ENCODE data around the gene RNASEH1.
"Not testable (repeated sequence)": the region's sequence is repeated elsewhere in the genome, so short reads cannot be mapped to it uniquely, and the experiment has no call there.

Gene RNASEH1

GRCh38 chr2:3526871-3527270, 31.3 kb downstream of the RNASEH1 start:
- Mint-ChIP-seq H3K9me3 (no peaks in the 10 kb centered on the region), H3K4me3 (no peak overlapping the region), H3K27ac (no peak overlapping the region), H3K36me3 (ENCODE audit: low read depth) (no peaks in the 10 kb centered on the region), H3K27me3 (no peaks in the 10 kb centered on the region), H3K4me1 (peaks cover under 1% of the 10 kb centered on the region)
- ATAC-seq (no peak), DNase-seq (no peak)

- Mint-ChIP-seq H3K27me3 (peaks cover 3% of the 10 kb centered on the region), H3K27ac (no peak overlapping the region), H3K4me1 (peaks cover 26% of the 10 kb centered on the region), H3K36me3 (ENCODE audit: low read depth) (peaks cover 5% of the 10 kb centered on the region), H3K9me3 (no peaks in the 10 kb centered on the region), H3K4me3 (no peak overlapping the region)
- ATAC-seq, result no peak
- no peak for DNase-seq
These were observed 34.5 kb downstream of the RNASEH1 start for GRCh38 chr2:3523551-3524041.

- ATAC-seq, result no peak
- no peak for DNase-seq
These were observed 35.1 kb downstream of the RNASEH1 start for GRCh38 chr2:3522961-3523421.

GRCh38 chr2:3520591-3520990, 37.5 kb downstream of the RNASEH1 start:
- Mint-ChIP-seq H3K36me3 (ENCODE audit: low read depth) (peaks cover 10% of the 10 kb centered on the region), H3K4me3 (peak overlapping the region; percentile 82), H3K27ac (peak overlapping the region; percentile 74), H3K9me3 (no peaks in the 10 kb centered on the region), H3K4me1 (peaks cover 32% of the 10 kb centered on the region), H3K27me3 (peaks cover 3% of the 10 kb centered on the region)
- ATAC-seq, result no peak
- DNase-seq, result no peak

More at GRCh38 chr2:3522961-3523421, 35.1 kb downstream of the RNASEH1 start:
- Mint-ChIP-seq H3K27me3 (peaks cover 3% of the 10 kb centered on the region), H3K4me3 (no peak overlapping the region), H3K4me1 (peaks cover 30% of the 10 kb centered on the region), H3K27ac (no peak overlapping the region), H3K9me3 (no peaks in the 10 kb centered on the region), H3K36me3 (ENCODE audit: low read depth) (peaks cover 5% of the 10 kb centered on the region)

GRCh38 chr2:3519255-3520205, 38.6 kb downstream of the RNASEH1 start, which contains the start of gene ADI1:
TSS of gene ADI1 (minus strand) at chr2:3519531. CDS start at chr2:3519487, 44 bp downstream.
- H3K36me3 Mint-ChIP-seq (ENCODE audit: low read depth), result peaks cover 15% of the 10 kb centered on the region
- peaks cover 32% of the 10 kb centered on the region for H3K4me1 Mint-ChIP-seq
- peaks cover 3% of the 10 kb centered on the region for H3K27me3 Mint-ChIP-seq
- ATAC-seq, result peak; percentile 80
- peak within 1 kb of the TSS; percentile 89 for H3K27ac Mint-ChIP-seq
- H3K4me3 Mint-ChIP-seq, result peak within 1 kb of the TSS; percentile 82
- peak; percentile 82 for DNase-seq
- no peaks in the 10 kb centered on the region for H3K9me3 Mint-ChIP-seq

GRCh38 chr2:3518496-3519254, 39.5 kb downstream of the RNASEH1 start:
- Mint-ChIP-seq H3K27me3 (peaks cover 3% of the 10 kb centered on the region), H3K9me3 (no peaks in the 10 kb centered on the region), H3K36me3 (ENCODE audit: low read depth) (peaks cover 18% of the 10 kb centered on the region), H3K27ac (peak overlapping the region; percentile 89), H3K4me3 (peak overlapping the region; percentile 82), H3K4me1 (peaks cover 32% of the 10 kb centered on the region)
- ATAC-seq (peak; percentile 81), DNase-seq (peak; percentile 99)

- peaks cover 32% of the 10 kb centered on the region for H3K4me1 Mint-ChIP-seq
- peak overlapping the region; percentile 82 for H3K4me3 Mint-ChIP-seq
- no peaks in the 10 kb centered on the region for H3K9me3 Mint-ChIP-seq
- H3K27me3 Mint-ChIP-seq, result peaks cover 3% of the 10 kb centered on the region
- peaks cover 21% of the 10 kb centered on the region for H3K36me3 Mint-ChIP-seq (ENCODE audit: low read depth)
- no peak for DNase-seq
- ATAC-seq, result no peak
- H3K27ac Mint-ChIP-seq, result peak overlapping the region; percentile 89
These were observed 40.1 kb downstream of the RNASEH1 start for GRCh38 chr2:3517948-3518495.

- DNase-seq, result no peak
- Mint-ChIP-seq H3K27me3 (peaks cover 3% of the 10 kb centered on the region), H3K27ac (no peak overlapping the region), H3K4me3 (no peak overlapping the region), H3K36me3 (ENCODE audit: low read depth) (peaks cover 29% of the 10 kb centered on the region), H3K9me3 (no peaks in the 10 kb centered on the region), H3K4me1 (peaks cover 31% of the 10 kb centered on the region)
- ATAC-seq, result no peak
These were observed 41.3 kb downstream of the RNASEH1 start for GRCh38 chr2:3516831-3517230.

- Mint-ChIP-seq H3K4me1 (peaks cover 18% of the 10 kb centered on the region), H3K36me3 (ENCODE audit: low read depth) (peaks cover 39% of the 10 kb centered on the region)
- not testable (repeated sequence) for H3K27me3 Mint-ChIP-seq, H3K27ac Mint-ChIP-seq, H3K9me3 Mint-ChIP-seq, ATAC-seq, H3K4me3 Mint-ChIP-seq, DNase-seq
These were observed 42.7 kb downstream of the RNASEH1 start for GRCh38 chr2:3515438-3515837.

- DNase-seq (no peak), ATAC-seq (no peak)
- Mint-ChIP-seq H3K36me3 (ENCODE audit: low read depth) (peaks cover 46% of the 10 kb centered on the region), H3K4me3 (no peak overlapping the region), H3K4me1 (peaks cover 5% of the 10 kb centered on the region), H3K27ac (no peak overlapping the region), H3K27me3 (no peaks in the 10 kb centered on the region), H3K9me3 (peaks cover 3% of the 10 kb centered on the region)
These were observed 44.9 kb downstream of the RNASEH1 start for GRCh38 chr2:3513026-3513810.

- H3K4me3 Mint-ChIP-seq, result no peak overlapping the region
- no peaks in the 10 kb centered on the region for H3K27me3 Mint-ChIP-seq
- peaks cover 55% of the 10 kb centered on the region for H3K36me3 Mint-ChIP-seq (ENCODE audit: low read depth)
- no peaks in the 10 kb centered on the region for H3K4me1 Mint-ChIP-seq
- DNase-seq, result no peak
- H3K27ac Mint-ChIP-seq, result no peak overlapping the region
- H3K9me3 Mint-ChIP-seq, result peaks cover 3% of the 10 kb centered on the region
- ATAC-seq, result peak; percentile 24
These were observed 46.0 kb downstream of the RNASEH1 start for GRCh38 chr2:3512086-3512485.

- Mint-ChIP-seq H3K4me1 (peaks cover 2% of the 10 kb centered on the region), H3K4me3 (no peak overlapping the region), H3K27ac (no peak overlapping the region), H3K27me3 (no peaks in the 10 kb centered on the region), H3K9me3 (peaks cover 3% of the 10 kb centered on the region), H3K36me3 (ENCODE audit: low read depth) (peaks cover 44% of the 10 kb centered on the region)
- DNase-seq, result no peak
- no peak for ATAC-seq
These were observed 52.4 kb downstream of the RNASEH1 start for GRCh38 chr2:3505771-3506170.

- Mint-ChIP-seq H3K4me1 (peaks cover 2% of the 10 kb centered on the region), H3K9me3 (peaks cover 3% of the 10 kb centered on the region), H3K27ac (no peak overlapping the region), H3K27me3 (no peaks in the 10 kb centered on the region), H3K4me3 (no peak overlapping the region), H3K36me3 (ENCODE audit: low read depth) (peaks cover 41% of the 10 kb centered on the region)
- ATAC-seq (no peak), DNase-seq (no peak)
These were observed 53.4 kb downstream of the RNASEH1 start for GRCh38 chr2:3504741-3505140.

GRCh38 chr2:3503483-3503882, 54.6 kb downstream of the RNASEH1 start:
- H3K4me1 Mint-ChIP-seq, result peaks cover 2% of the 10 kb centered on the region
- no peak for DNase-seq
- peaks cover 39% of the 10 kb centered on the region for H3K36me3 Mint-ChIP-seq (ENCODE audit: low read depth)
- no peak for ATAC-seq
- H3K9me3 Mint-ChIP-seq, result peaks cover 3% of the 10 kb centered on the region
- H3K27me3 Mint-ChIP-seq, result no peaks in the 10 kb centered on the region
- H3K4me3 Mint-ChIP-seq, result no peak overlapping the region
- H3K27ac Mint-ChIP-seq, result no peak overlapping the region
